Mesenteric fat pad (tissue), 1 donor: ENCODE measurements around the gene TGFBR2. TPM values are rescaled to one million over a fixed set of nuclear protein-coding genes. Genes with fewer than 3 reads are reported as not detected.

Experiments used
- DNase-seq: peaks from one replicate; pipeline ENCODE4 v3.0.0-alpha.2; 2020; ENCODE audit warnings: low spot score
- total RNA-seq: library from RNA; stranded (reverse); fragmentation: NEBNext Ultra II Directional; extraction: Animal tissue kit (Norgen Biotek cat#: 25700); gene quantifications from one replicate; pipeline ENCODE4 v1.2.1, GENCODE V29; 2021
- donor health status: DM: yes; HTN: yes; CAD: no.

The TGFBR2 gene
- total RNA-seq, 1 donor from 2014 or later, result 372 TPM

DNA sequence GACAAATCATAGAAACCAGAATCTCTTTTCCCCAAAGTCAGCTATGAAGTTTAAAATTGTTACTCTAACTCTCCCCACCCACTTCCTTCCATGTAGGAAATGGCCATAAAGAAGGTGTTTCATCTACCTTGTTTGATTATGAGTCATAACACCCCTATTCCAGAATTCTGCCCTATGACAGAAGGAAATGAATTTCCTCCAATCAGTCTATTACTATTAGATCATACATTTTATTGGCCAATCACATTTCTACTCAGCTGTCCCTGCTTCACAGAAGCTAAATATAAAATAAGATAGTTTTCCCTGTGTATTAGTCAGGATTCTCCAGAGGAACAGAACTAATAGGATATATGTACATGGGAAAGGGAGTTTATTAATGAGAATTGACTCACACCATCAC lies 102.1 kb downstream of the TGFBR2 start:
- no peak for DNase-seq

DNA sequence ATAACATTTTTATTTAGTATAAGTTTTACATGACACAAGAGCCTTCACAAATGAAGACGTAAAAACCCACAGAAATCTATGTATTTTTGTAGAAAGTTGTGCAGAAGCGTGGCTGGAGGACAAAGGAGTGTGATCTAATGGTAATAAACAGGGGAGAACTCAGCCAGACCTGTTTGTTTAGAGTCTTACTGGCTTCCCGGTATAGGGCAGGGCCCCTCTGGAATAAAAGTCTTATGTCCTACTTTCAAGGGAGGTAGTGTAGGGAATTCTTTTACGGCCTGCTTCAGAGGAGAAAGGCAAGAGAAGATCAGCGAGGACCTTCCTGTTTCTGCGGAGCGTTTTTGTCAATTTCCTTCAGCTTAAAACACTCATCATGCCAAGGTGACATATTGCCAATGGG lies 103.6 kb downstream of the TGFBR2 start:
- no peak for DNase-seq

- DNase-seq, result no peak
These were observed 104.8 kb downstream of the TGFBR2 start for GRCh38 chr3:30711151-30711550.

- no peak for DNase-seq
These were observed 105.5 kb downstream of the TGFBR2 start for GRCh38 chr3:30711867-30712266.

DNA sequence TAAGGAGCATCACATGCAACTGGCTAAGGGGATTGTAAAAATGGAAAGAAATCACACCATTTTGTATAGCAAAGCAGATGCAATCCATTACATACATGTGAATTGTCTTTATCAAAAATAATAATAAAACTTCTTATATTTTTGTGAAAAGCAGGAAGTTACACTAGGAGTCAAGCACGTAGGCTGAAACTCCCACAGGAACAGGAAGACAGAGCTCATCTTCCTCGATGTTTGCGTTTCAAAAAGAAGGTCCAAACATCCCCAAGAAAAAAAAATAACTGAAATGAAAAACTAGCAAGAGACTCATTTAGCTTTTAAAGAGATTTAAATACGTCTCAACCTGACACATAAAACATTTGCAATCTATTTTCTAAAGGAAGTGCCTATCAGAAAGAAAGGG lies 106.6 kb downstream of the TGFBR2 start:
- DNase-seq, result no peak

GRCh38 chr3:30713885-30714503 lies 107.6 kb downstream of the TGFBR2 start:
- DNase-seq, result no peak

GRCh38 chr3:30719536-30719935 lies 113.1 kb downstream of the TGFBR2 start:
- no peak for DNase-seq

- DNase-seq, result no peak
These were observed 114.3 kb downstream of the TGFBR2 start for GRCh38 chr3:30720586-30721313.

DNA sequence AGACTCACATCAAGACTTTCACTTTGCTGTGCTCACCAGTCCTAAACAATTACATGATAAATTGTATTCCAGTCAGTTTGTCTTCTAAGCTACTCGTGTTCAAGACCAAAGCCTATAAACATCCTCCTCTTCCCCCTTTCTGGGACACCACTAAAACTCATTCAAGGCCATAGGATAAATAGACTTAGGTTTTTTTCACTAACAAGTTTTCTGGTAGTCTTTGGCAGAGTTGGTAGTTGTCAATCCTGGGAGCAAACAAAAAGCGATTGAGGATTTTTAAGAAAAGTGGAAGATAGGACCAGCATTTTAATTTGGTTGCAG lies 114.9 kb downstream of the TGFBR2 start:
- DNase-seq, result no peak

DNA sequence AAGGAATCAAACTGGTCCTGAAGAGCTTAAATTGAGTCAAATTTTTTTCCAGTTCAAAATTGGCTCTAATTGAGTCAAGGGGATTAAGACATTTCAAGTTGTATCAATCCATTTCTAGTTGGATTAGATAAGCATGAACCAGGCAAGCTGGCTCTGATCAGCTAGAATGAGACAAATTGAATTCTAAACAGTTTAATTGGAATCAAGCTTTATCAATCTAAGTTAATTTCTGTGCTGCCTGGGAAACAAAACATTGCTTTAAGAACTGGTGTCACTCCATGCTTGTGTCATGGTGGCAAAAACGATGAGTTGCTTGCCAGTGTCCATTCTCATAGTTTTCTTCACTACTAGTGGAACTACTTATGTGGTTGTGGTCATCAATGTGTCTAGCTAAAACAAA lies 116.8 kb downstream of the TGFBR2 start:
- no peak for DNase-seq

GRCh38 chr3:30724863-30725262 lies 118.5 kb downstream of the TGFBR2 start:
- DNase-seq, result no peak

DNA sequence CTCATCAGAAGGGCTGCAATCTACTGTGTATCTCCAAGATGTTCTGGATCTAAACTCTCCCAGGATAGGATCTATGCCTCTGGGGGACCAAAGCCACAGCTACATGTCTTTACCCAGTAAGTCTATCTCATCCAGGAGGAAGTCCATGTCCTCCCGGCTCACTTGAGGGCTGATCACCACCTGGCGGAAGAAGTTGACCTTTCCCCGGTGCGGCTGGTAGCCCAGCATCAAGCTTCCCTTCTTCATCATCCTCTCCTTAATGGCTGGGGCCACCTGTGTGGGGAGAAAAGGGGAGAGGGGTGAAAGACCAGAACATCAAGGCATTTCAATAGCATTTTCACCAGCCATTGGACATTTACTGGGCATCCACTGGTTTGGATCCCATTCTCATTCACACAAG lies 121.7 kb downstream of the TGFBR2 start:
- DNase-seq, result no peak

- DNase-seq, result no peak
These were observed 123.1 kb downstream of the TGFBR2 start for GRCh38 chr3:30729512-30729911.

GRCh38 chr3:30729936-30730335 lies 123.5 kb downstream of the TGFBR2 start:
- no peak for DNase-seq

GRCh38 chr3:30730967-30731366 lies 124.6 kb downstream of the TGFBR2 start:
- no peak for DNase-seq

- DNase-seq, result no peak
These were observed 126.8 kb downstream of the TGFBR2 start for GRCh38 chr3:30733209-30733608.

- DNase-seq, result no peak
These were observed 127.3 kb downstream of the TGFBR2 start for GRCh38 chr3:30733696-30734095.

DNA sequence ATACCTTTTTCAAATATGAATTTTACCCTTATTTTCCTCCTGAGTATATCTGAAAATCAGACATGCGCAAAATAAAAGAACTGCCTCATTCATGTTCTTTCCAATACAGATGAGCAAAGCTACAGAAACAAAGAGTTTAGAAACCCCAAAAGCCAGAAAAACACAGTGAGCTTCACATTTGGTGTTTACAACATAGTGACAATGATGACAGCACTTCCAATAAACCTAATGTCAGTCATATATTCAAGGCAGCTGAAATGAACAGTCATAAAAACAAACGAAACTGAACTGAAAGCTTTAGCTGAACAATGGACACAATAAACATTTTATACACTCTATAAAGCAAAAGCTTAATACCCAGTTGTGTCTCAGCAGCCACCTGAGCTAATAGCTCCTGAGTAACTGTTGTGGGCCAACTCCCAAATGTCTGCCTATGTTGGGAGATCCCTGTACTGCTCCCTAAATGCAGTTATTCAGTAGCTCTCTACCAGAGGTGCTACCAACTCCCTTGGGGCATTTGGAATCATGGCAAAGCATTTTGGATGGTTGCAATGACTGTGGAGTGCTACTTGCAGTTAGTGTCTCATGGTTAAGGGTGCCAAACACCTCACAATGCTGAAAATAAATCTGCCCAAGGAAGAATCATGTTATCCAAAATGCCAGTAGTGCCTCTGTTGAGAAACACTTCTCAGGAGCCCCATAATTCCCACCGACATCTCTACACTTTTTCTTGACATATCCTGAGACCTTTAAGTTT lies 131.5 kb downstream of the TGFBR2 start:
- no peak for DNase-seq

- DNase-seq, result no peak
These were observed 132.2 kb downstream of the TGFBR2 start for GRCh38 chr3:30738605-30739004.

- DNase-seq, result no peak
These were observed 135.5 kb downstream of the TGFBR2 start for GRCh38 chr3:30741889-30742288.

DNA sequence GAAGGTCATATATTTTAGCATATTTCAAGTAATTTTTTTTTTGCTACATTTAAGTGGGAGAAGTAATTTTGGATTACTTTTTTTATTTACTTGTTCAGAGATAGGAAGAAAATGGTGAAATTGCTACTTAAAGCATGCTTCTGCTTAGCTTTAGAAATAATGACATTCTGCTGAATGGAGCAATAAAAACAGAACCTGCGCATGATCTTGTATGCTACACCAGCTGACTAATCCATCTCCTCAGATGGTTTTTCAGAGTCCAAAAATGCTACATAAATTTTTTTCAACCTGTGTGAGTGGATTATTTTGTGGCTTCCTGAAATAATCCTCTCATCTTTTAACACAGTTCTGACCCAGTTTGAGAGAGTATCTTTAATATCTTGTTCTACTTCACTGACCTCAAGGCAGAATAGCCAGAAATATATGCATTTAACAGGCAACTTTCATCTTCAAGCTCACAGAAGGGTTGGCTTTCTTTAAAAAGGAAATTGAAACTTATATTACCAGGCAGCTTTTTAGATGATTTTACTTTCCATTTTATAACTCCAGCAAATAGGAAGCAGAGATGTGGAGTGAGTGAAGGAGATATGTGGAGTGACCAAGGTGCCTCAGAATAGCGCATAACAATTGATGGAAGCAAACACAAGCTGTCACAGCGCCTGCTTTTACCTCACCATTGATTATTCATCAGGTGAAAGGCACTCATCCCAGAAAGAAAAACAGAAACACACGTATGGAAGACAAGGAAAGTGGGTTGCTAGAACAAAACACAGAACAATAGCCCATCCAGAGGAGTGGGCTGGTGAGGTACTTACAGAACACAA lies 136.6 kb downstream of the TGFBR2 start:
- DNase-seq, result no peak
